Fibroblast of villous mesenchyme (primary cell): ENCODE data around the gene SMIM21. TPM values are rescaled to one million over a fixed set of nuclear protein-coding genes. Genes with fewer than 3 reads are reported as not detected.
A peak's percentile ranks its signal among the peaks of the same experiment; 100 is the strongest.

Experiments
- DNase-seq: peaks from one replicate; pipeline ENCODE4 v3.0.0-alpha.2; 2010; ENCODE audit warnings: low read depth
- H3K4me3 ChIP-seq: 2 replicates; pipeline ENCODE4 v1.5.1; 2011; ENCODE audit warnings: low read depth, mild to moderate bottlenecking, low read length
- CTCF ChIP-seq: IDR thresholded peaks from 2 replicates; pipeline ENCODE4 v1.5.1; 2012; ENCODE audit warnings: low read depth, mild to moderate bottlenecking, low read length; ENCODE audit not compliant: insufficient read depth
- total RNA-seq: library from RNA; depleted of rRNA; stranded (reverse); fragments of >200 nt; gene quantifications from 2 replicates; pipeline ENCODE4 v1.2.3, GENCODE V29; 2012

SMIM21 gene
- total RNA-seq, 1 donor, result not detected

GRCh38 chr18:75408554-75409506 is 18.7 kb downstream of the SMIM21 start:
- no peak overlapping the region for H3K4me3 ChIP-seq
- DNase-seq, result peak; percentile 89
- no peak for TF ChIP-seq CTCF

GRCh38 chr18:75407468-75408437 is 19.8 kb downstream of the SMIM21 start:
- no peak for TF ChIP-seq CTCF
- H3K4me3 ChIP-seq, result no peak overlapping the region
- peak; percentile 17 for DNase-seq

DNA sequence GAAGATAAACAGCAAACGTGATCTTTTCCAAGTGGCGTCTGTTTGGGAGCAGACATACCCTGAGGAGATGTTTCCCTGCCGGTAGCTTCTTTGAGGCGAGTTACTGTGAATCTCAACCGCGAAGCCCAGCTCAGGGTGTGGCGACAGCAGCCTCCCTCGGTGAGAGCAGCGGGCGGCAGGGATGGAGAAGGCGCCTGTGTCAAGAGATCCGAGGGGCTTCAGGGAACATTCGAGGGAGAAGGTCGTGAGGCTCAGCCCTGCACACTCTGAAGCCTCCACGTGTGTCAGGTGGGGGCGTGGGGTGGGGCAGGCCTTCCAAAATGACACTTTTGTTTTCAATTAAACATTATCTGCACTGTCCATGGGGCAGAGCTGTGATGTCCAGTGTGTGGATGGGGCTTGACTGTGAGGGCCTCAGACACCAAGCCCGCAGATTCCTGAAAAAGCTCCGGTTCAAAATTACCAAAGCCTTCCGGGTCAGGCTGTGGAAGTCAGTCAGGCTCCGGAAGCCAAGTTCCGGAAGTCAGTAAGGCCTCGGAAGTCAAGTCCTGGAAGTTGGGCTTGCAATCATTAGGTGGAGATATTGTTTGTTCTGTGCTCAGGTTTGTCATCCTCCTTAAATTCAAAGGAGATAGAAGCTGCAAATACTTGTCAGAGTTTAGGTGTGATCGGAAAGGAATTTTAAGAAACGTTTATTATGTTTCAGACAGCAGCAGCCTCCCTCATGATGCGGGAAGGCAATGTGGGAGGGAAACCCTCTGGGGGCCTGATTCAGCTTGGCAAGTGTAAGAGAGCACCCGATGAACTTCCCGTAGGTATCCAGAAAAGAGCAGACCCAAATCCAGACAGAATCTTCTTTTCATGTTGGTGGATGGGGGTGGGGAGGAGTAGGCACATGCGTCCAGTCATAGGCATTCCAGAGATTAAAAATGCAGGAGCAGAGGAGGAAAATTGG is 20.7 kb downstream of the SMIM21 start:
- DNase-seq, result no peak

DNA sequence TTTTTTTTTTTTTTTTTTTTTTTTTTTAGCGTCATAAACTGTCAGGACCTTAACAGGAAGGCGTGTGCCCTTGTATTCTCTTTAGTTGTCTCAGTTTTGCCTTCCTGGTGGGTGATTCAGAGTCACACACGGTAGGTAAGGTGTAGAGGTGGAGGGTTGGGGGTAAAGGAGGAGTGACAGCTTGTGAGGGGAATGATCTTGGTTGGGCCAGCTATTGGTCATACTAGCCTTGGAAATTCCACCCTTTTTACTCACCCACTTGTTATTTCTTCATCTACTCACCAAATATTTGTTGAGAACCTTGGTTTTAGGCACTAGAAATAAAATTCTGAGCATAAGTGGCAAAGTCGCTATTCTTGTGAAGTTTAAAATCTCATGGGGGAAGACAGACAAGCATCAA is 22.2 kb downstream of the SMIM21 start:
- no peak for DNase-seq
- no peak for TF ChIP-seq CTCF
- no peak overlapping the region for H3K4me3 ChIP-seq

More for the DNA sequence above, 20.7 kb downstream of the SMIM21 start:
- H3K4me3 ChIP-seq, result no peak overlapping the region
- no peak for TF ChIP-seq CTCF

DNA sequence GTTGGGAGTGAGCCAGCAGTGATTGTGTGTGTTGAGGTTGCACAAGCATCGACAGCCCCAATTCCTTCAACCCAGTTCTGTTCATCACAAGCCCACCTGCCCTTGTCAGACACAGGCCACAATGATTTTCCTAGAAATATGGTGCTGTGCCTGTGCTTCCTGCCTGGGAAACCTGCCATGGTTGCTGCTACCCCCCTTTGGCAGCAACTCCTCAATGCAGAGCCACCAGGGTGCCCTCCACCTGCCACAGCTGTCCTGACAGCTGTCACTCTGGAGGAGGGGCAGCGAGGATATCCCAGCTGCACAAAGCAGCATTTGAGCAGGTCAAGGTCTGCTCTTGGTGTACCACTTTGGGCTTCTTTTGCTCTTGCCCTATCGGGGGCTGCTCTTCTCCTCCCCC is 27.1 kb downstream of the SMIM21 start:
- no peak for TF ChIP-seq CTCF
- H3K4me3 ChIP-seq, result no peak overlapping the region
- DNase-seq, result no peak

DNA sequence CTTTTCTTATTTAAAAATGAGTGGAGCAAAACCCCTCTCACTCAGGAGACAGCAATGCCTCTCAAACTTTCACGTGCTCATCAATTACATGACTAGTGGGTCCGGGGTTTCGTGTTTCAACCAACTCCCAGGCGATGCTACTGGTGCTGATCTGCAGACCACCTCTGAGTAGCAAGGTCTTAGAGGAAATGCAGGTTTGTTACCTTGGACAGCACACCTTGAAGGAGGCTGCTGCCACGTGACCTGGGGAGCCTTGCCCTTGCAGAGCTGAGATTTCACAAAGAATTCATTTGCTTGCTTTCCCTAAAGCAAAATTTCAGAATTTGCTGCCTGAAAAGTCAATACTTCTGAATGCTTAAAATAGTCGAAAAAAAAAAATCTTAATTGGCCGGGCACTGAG is 32.4 kb downstream of the SMIM21 start:
- no peak for DNase-seq
- H3K4me3 ChIP-seq, result no peak overlapping the region
- TF ChIP-seq CTCF, result no peak
